ENCODE measurements around the gene ADGRF3.

- TF ChIP-seq FOXK2 (IDR thresholded peaks at IDR 0.05) (no peak), FOXA1 (IDR thresholded peaks at IDR 0.05) (no peak), FOXM1 (IDR thresholded peaks at IDR 0.05; ENCODE audit: borderline replicate concordance) (no peak), SUZ12 (IDR thresholded peaks at IDR 0.05) (no peak), PKNOX1 (IDR thresholded peaks at IDR 0.05) (no peak), ARNT (IDR thresholded peaks at IDR 0.05) (no peak), SP1 (IDR thresholded peaks at IDR 0.05) (no peak)
Observed at GRCh38 chr2:26316845-26317244, 29.7 kb downstream of the ADGRF3 start.
